GM18517 (cell line): ENCODE data around the gene ADAMTS12.

Experiments used
- ATAC-seq: cut with Tn5 transposase; IDR thresholded peaks from one replicate; pipeline ENCODE4 v1.9.1; 2021; ENCODE audit warnings: mild to moderate bottlenecking, moderate library complexity; ENCODE audit not compliant: unreplicated experiment

The ADAMTS12 gene

GRCh38 chr5:33810491-33811120 lies 81.2 kb downstream of the ADAMTS12 start:
- ATAC-seq: no peak

GRCh38 chr5:33809936-33810335 lies 81.9 kb downstream of the ADAMTS12 start:
- no peak for ATAC-seq

GRCh38 chr5:33808699-33809098 lies 83.1 kb downstream of the ADAMTS12 start:
- ATAC-seq: no peak

GRCh38 chr5:33807771-33808170 lies 84.0 kb downstream of the ADAMTS12 start:
- ATAC-seq: no peak

GRCh38 chr5:33806738-33807442 lies 84.9 kb downstream of the ADAMTS12 start:
- ATAC-seq: no peak

- ATAC-seq: no peak
Measured at GRCh38 chr5:33801292-33801691, 90.5 kb downstream of the ADAMTS12 start.

- no peak for ATAC-seq
Measured at GRCh38 chr5:33800241-33800950, 91.4 kb downstream of the ADAMTS12 start.

GRCh38 chr5:33795496-33795895 lies 96.3 kb downstream of the ADAMTS12 start:
- no peak for ATAC-seq

- ATAC-seq: no peak
Measured at GRCh38 chr5:33794550-33795181, 97.1 kb downstream of the ADAMTS12 start.

- no peak for ATAC-seq
Measured at GRCh38 chr5:33793836-33794549, 97.8 kb downstream of the ADAMTS12 start.

GRCh38 chr5:33793276-33793675 lies 98.5 kb downstream of the ADAMTS12 start:
- no peak for ATAC-seq

GRCh38 chr5:33792559-33792958 lies 99.2 kb downstream of the ADAMTS12 start:
- ATAC-seq: no peak

GRCh38 chr5:33789567-33789957 lies 102.2 kb downstream of the ADAMTS12 start:
- ATAC-seq: no peak

GRCh38 chr5:33788922-33789566 lies 102.7 kb downstream of the ADAMTS12 start:
- ATAC-seq: no peak

- ATAC-seq: no peak
Measured at GRCh38 chr5:33785571-33785970, 106.2 kb downstream of the ADAMTS12 start.

GRCh38 chr5:33781286-33781685 lies 110.5 kb downstream of the ADAMTS12 start:
- ATAC-seq: no peak

GRCh38 chr5:33776151-33776660 lies 115.6 kb downstream of the ADAMTS12 start:
- no peak for ATAC-seq

- ATAC-seq: no peak
Measured at GRCh38 chr5:33774341-33774740, 117.4 kb downstream of the ADAMTS12 start.

GRCh38 chr5:33772380-33772897 lies 119.4 kb downstream of the ADAMTS12 start:
- no peak for ATAC-seq

GRCh38 chr5:33769968-33770367 lies 121.8 kb downstream of the ADAMTS12 start:
- no peak for ATAC-seq
